Activated CD8-positive, alpha-beta T cell treated with anti-CD3 and anti-CD28 coated beads for 36 hours (primary cell): ENCODE data around the gene PLEKHJ1. TPM values are rescaled to one million over a fixed set of nuclear protein-coding genes. Genes with fewer than 3 reads are reported as not detected.

Experiments
- ATAC-seq: fragments of 200-7000 bp; cut with Tn5 transposase; one replicate; pipeline ENCODE4 v1.10.0; 2021; ENCODE audit warnings: mild to moderate bottlenecking, moderate library complexity
- CTCF ChIA-PET: fragments of 350-600 bp; sonication (Branson Sonifier 250); formaldehyde crosslinking; loops from one replicate; lab custom pipeline; 2021; ENCODE audit warnings: antibody characterized with exemption; lab: Charles Lee
- POLR2A ChIA-PET: fragments of 350-600 bp; sonication (Branson Sonifier 250); formaldehyde crosslinking; loops from one replicate; lab custom pipeline; 2021; ENCODE audit warnings: antibody characterized with exemption; lab: Charles Lee
- DNase-seq: peaks from one replicate; pipeline ENCODE4 v3.0.0-alpha.2; 2020
- H3K27ac Mint-ChIP-seq: one replicate; pipeline ENCODE4 v1.8.0; 2021; ENCODE audit warnings: mild to moderate bottlenecking, mixed read lengths
- H3K27me3 Mint-ChIP-seq: one replicate; pipeline ENCODE4 v1.8.0; 2021; ENCODE audit warnings: mixed read lengths
- H3K36me3 Mint-ChIP-seq: one replicate; pipeline ENCODE4 v1.8.0; 2021; ENCODE audit warnings: low read depth, mixed read lengths
- H3K4me1 Mint-ChIP-seq: one replicate; pipeline ENCODE4 v1.8.0; 2021; ENCODE audit warnings: low read depth, mixed read lengths
- H3K4me3 Mint-ChIP-seq: one replicate; pipeline ENCODE4 v1.8.0; 2021; ENCODE audit warnings: mild to moderate bottlenecking, moderate library complexity, mixed read lengths
- H3K9me3 Mint-ChIP-seq: one replicate; pipeline ENCODE4 v1.8.0; 2021; ENCODE audit warnings: mixed read lengths
- intact Hi-C: fragments of 100-400 bp; cut with micrococcal nuclease; formaldehyde crosslinking; loops from one replicate; pipeline ENCODE4 v1.10.0; 2022
- total RNA-seq, 2 experiments: library from RNA; stranded (reverse); gene quantifications; one replicate each; pipeline ENCODE4 v1.2.3, GENCODE V29; 2021
- TF ChIP-seq, protein P1 (sequence below): fragments of 200-600 bp; IDR thresholded peaks from one replicate; pipeline ENCODE4 v1.8.0; 2022; ENCODE audit warnings: antibody characterized with exemption, mild to moderate bottlenecking

PLEKHJ1 gene
- total RNA-seq, 2 experiments from 2014 or later, result 65.3 to 72.8 TPM

DNA sequence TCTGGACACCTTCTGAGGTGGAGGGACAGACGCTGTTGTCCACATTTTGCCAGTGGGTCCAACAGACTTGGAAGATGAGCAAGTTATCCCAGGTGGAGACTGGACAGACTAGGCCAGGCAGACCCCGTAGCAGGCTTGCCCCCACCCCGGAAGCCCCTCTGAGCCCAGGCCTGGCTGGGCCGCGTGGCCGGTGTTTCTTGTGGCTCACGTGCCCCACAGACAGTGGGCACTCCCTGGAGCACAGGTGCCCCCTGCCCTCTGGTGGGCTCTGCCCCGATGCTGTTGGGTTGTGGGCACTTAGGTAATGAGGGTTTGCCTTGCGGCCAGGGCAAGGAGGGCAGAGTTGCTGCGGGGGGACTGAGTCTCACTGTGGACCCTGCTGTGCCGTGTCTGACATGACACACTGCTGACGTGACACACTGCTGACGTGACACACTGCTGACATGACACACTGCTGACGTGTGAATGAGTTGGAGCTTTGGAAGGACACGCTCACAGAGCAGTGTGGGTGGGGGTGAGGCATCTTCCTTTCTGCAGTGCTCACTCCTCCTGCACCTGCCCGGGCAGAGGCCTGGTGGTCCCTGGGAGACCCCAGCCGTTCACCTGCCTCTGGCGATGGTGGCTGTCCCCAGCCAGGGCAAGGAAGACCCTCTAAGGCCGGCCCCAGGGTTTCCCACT, 47.3 kb downstream of the PLEKHJ1 start:
- intact Hi-C loops, result no loop called here

DNA sequence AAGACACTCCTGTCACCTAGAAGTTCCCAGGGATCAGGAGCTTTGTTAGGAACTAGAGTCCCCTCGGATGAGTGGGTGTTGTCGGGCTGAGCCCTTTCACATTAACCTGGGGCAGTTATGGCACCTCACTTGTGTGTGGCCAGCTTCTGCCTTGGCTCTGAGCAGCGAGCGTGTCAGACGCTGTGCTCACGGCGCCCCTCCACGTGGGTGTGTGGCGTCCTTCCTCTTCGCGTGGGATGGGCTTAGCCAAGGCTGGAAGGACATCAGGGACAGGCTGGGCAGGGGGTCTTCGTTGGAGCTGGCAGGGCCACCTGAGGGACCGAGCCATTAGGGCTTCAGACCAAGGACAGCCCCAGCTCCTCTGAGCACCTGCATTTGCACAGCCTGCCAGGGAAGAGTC, 49.0 kb downstream of the PLEKHJ1 start:
- H3K36me3 Mint-ChIP-seq, result peaks cover 39% of the 10 kb centered on the region
- intact Hi-C loops, result no loop called here
- H3K4me1 Mint-ChIP-seq, result peaks cover 7% of the 10 kb centered on the region
- POLR2A ChIA-PET, result interaction anchor here (0.6 to 1.3 kb wide), 3 partner anchors 10 to 46 kb away, joined by 3 to 4 read pairs (median 3); no protein-coding TSS in a partner anchor
- no peak overlapping the region for H3K27ac Mint-ChIP-seq
- TF ChIP-seq, protein P1, sequence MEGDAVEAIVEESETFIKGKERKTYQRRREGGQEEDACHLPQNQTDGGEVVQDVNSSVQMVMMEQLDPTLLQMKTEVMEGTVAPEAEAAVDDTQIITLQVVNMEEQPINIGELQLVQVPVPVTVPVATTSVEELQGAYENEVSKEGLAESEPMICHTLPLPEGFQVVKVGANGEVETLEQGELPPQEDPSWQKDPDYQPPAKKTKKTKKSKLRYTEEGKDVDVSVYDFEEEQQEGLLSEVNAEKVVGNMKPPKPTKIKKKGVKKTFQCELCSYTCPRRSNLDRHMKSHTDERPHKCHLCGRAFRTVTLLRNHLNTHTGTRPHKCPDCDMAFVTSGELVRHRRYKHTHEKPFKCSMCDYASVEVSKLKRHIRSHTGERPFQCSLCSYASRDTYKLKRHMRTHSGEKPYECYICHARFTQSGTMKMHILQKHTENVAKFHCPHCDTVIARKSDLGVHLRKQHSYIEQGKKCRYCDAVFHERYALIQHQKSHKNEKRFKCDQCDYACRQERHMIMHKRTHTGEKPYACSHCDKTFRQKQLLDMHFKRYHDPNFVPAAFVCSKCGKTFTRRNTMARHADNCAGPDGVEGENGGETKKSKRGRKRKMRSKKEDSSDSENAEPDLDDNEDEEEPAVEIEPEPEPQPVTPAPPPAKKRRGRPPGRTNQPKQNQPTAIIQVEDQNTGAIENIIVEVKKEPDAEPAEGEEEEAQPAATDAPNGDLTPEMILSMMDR, result no peak
- CTCF ChIA-PET, result no interaction called here
- H3K4me3 Mint-ChIP-seq, result no peak overlapping the region
- H3K27me3 Mint-ChIP-seq, result no peaks in the 10 kb centered on the region
- no peaks in the 10 kb centered on the region for H3K9me3 Mint-ChIP-seq
- ATAC-seq, result no peak
- DNase-seq, result no peak

More for the DNA sequence above, 47.3 kb downstream of the PLEKHJ1 start:
- H3K36me3 Mint-ChIP-seq, result peaks cover 47% of the 10 kb centered on the region
- TF ChIP-seq, protein P1, result no peak
- H3K9me3 Mint-ChIP-seq, result no peaks in the 10 kb centered on the region
- DNase-seq (peak; percentile 38), ATAC-seq (peak; percentile 65)
- H3K27ac Mint-ChIP-seq, result no peak overlapping the region
- H3K4me3 Mint-ChIP-seq, result no peak overlapping the region
- CTCF ChIA-PET, result no interaction called here
- peaks cover 6% of the 10 kb centered on the region for H3K4me1 Mint-ChIP-seq
- POLR2A ChIA-PET, result interaction anchor here (0.6 kb wide), 1 partner anchor 14 kb away, joined by 3 read pairs; no protein-coding TSS in a partner anchor
- H3K27me3 Mint-ChIP-seq, result no peaks in the 10 kb centered on the region

DNA sequence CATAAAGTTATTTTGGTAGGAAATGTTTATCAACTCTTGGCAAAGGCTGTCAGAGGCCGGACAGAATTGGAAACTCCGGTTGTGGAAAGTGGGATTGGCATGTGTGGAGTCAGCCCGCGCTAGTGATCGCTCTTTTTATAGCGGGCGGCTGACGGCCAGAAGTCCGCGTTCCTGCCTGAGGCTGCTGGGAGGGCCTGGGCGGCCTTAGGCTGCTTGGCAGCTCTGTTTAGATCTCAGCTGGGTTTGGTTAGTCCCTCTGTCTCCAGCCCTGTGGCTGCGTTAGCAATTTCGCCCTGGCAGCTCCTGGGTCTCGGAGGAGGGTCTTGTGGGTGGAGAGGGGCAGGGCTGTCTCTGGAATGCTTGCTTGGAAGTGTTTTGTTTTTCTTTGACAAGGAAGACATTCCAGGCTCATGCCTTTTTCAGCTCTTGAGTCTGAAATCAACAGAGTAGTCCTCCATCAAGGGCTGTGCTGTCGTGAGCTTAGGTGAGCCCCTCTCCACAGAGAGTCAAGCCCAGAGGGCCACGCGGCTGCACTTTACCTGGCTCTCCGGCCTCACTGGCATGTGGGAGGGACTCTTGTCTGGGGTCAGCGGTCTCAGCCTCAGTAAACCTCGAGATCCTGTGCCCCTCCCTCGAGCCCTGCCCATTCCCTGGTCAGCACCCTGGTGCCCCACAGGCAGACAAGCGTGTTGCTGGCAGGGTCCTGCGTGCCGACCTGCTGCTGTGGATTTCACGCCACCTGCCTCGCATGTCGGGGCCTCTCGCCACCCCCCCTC, 49.9 kb downstream of the PLEKHJ1 start:
- ChIA-PET CTCF (no interaction called here), POLR2A (interaction anchor here (0.6 to 1.3 kb wide), 4 partner anchors 9 to 314 kb away, joined by 3 to 4 read pairs (median 4); no protein-coding TSS in a partner anchor)
- TF ChIP-seq, protein P1, result no peak
- H3K27me3 Mint-ChIP-seq, result no peaks in the 10 kb centered on the region
- ATAC-seq (no peak), DNase-seq (no peak)
- no peak overlapping the region for H3K27ac Mint-ChIP-seq
- H3K9me3 Mint-ChIP-seq, result no peaks in the 10 kb centered on the region
- no peak overlapping the region for H3K4me3 Mint-ChIP-seq
- H3K36me3 Mint-ChIP-seq, result peaks cover 39% of the 10 kb centered on the region
- peaks cover 7% of the 10 kb centered on the region for H3K4me1 Mint-ChIP-seq
- intact Hi-C loops, result no loop called here

DNA sequence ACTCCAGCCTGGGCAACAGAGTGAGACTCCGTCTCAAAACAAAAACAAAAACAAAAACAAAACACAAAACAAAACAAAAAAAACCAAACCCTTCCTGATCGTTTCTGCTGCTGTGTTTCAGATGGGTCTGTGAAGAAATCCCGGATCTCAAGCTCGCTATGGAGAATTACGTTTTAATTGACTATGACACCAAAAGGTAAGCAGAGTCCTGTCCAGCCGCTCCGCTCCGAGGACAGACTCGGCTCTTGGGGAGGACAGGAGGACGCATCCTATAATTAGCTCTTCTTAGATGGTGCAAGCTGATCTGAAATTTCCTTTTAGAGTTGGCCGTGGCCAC, 50.4 kb downstream of the PLEKHJ1 start:
- Mint-ChIP-seq H3K27me3 (no peaks in the 10 kb centered on the region), H3K4me3 (no peak overlapping the region), H3K4me1 (peaks cover 7% of the 10 kb centered on the region), H3K27ac (no peak overlapping the region), H3K36me3 (peaks cover 36% of the 10 kb centered on the region), H3K9me3 (no peaks in the 10 kb centered on the region)
- intact Hi-C loops, result no loop called here
- TF ChIP-seq, protein P1, result no peak
- DNase-seq (no peak), ATAC-seq (no peak)
- CTCF ChIA-PET, result no interaction called here
- POLR2A ChIA-PET, result interaction anchor here (0.6 to 1.0 kb wide), 3 partner anchors 44 to 314 kb away, joined by 3 to 4 read pairs (median 4); no protein-coding TSS in a partner anchor
